Caco-2 (cell line): ENCODE data around the gene ENDOV. TPM values are rescaled to one million over a fixed set of nuclear protein-coding genes. Genes with fewer than 3 reads are reported as not detected.

Source experiments
- BruUV-seq: library from RNA; stranded (reverse); fragments of 400-500 nt; replicated peaks from 2 replicates; lab custom pipeline; 2021; lab: Mats Ljungman, UMichigan
- CTCF ChIA-PET: fragments of 300-600 bp; sonication (Branson Sonifier 250); formaldehyde crosslinking; loops from one replicate; lab custom pipeline; 2022; ENCODE audit warnings: antibody characterized with exemption; lab: Charles Lee
- POLR2A ChIA-PET: fragments of 300-600 bp; sonication (Branson Sonifier 250); formaldehyde crosslinking; loops from one replicate; lab custom pipeline; 2022; ENCODE audit warnings: antibody characterized with exemption; lab: Charles Lee
- DNase-seq, 2 experiments: peaks; one replicate each; pipeline versions ENCODE4 v3.0.0 to v3.0.0-alpha.2; 2020 to 2022
- H3K27me3 ChIP-seq: replicated peaks from 2 replicates; pipeline ENCODE4 v1.6.0; 2011; ENCODE audit warnings: low read length; ENCODE audit not compliant: control insufficient read depth, insufficient read depth
- H3K36me3 ChIP-seq: 2 replicates; pipeline ENCODE4 v1.5.1; 2011; ENCODE audit warnings: low read length; ENCODE audit not compliant: control insufficient read depth, insufficient read depth
- H3K4me1 ChIP-seq: fragments of 250-450 bp; sonication (Bioruptor Pico); 2 replicates; pipeline ENCODE4 v1.5.1; 2020; ENCODE audit warnings: mild to moderate bottlenecking
- H3K4me3 ChIP-seq: 2 replicates; pipeline ENCODE4 v1.5.1; 2011; ENCODE audit warnings: low read depth, mild to moderate bottlenecking, control low read depth, low read length
- H3K9me3 ChIP-seq: fragments of 250-450 bp; sonication (Bioruptor Pico); 2 replicates; pipeline ENCODE4 v1.5.1; 2020; ENCODE audit warnings: mild to moderate bottlenecking, moderate library complexity
- H3K27ac Mint-ChIP-seq: one replicate; pipeline ENCODE4 v1.8.0; 2022; ENCODE audit warnings: mixed read lengths; ENCODE audit not compliant: unreplicated experiment
- H3K27me3 Mint-ChIP-seq: one replicate; pipeline ENCODE4 v1.8.0; 2022; ENCODE audit warnings: mixed read lengths; ENCODE audit not compliant: insufficient read depth, unreplicated experiment
- H3K36me3 Mint-ChIP-seq: one replicate; pipeline ENCODE4 v1.8.0; 2022; ENCODE audit warnings: mild to moderate bottlenecking, mixed read lengths; ENCODE audit not compliant: insufficient read depth, unreplicated experiment
- H3K4me1 Mint-ChIP-seq: one replicate; pipeline ENCODE4 v1.8.0; 2022; ENCODE audit warnings: low read depth, mixed read lengths; ENCODE audit not compliant: unreplicated experiment
- H3K4me3 Mint-ChIP-seq: one replicate; pipeline ENCODE4 v1.8.0; 2022; ENCODE audit warnings: mild to moderate bottlenecking, moderate library complexity, mixed read lengths; ENCODE audit not compliant: unreplicated experiment
- H3K9me3 Mint-ChIP-seq: one replicate; pipeline ENCODE4 v1.8.0; 2022; ENCODE audit warnings: mixed read lengths; ENCODE audit not compliant: unreplicated experiment
- intact Hi-C: fragments of 100-400 bp; cut with micrococcal nuclease; formaldehyde crosslinking; loops from one replicate; pipeline ENCODE4 v1.10.0; 2022; ENCODE audit not compliant: unreplicated experiment
- total RNA-seq: library from RNA; stranded (reverse); gene quantifications from 2 replicates; pipeline ENCODE4 v1.2.3, GENCODE V29; 2022
- TF ChIP-seq, protein P1 (sequence below), 2 experiments: fragments of 200-600 bp in 1 of 2; IDR thresholded peaks; 1 replicate in 1 of 2; 2 replicates in 1 of 2; pipeline versions ENCODE4 v1.5.1 to v1.8.0; 2011 to 2022; ENCODE audit warnings: antibody characterized with exemption in 1 of 2, control low read depth in 1 of 2, inconsistent platforms in 1 of 2, low read depth in 1 of 2, low read length in 1 of 2, mild to moderate bottlenecking in 1 of 2, moderate library complexity in 1 of 2; ENCODE audit not compliant: insufficient read depth in 1 of 2, severe bottlenecking in 1 of 2, unreplicated experiment in 1 of 2

ENDOV gene
- total RNA-seq, 1 experiment from 2014 or later, result 21.5 TPM

DNA sequence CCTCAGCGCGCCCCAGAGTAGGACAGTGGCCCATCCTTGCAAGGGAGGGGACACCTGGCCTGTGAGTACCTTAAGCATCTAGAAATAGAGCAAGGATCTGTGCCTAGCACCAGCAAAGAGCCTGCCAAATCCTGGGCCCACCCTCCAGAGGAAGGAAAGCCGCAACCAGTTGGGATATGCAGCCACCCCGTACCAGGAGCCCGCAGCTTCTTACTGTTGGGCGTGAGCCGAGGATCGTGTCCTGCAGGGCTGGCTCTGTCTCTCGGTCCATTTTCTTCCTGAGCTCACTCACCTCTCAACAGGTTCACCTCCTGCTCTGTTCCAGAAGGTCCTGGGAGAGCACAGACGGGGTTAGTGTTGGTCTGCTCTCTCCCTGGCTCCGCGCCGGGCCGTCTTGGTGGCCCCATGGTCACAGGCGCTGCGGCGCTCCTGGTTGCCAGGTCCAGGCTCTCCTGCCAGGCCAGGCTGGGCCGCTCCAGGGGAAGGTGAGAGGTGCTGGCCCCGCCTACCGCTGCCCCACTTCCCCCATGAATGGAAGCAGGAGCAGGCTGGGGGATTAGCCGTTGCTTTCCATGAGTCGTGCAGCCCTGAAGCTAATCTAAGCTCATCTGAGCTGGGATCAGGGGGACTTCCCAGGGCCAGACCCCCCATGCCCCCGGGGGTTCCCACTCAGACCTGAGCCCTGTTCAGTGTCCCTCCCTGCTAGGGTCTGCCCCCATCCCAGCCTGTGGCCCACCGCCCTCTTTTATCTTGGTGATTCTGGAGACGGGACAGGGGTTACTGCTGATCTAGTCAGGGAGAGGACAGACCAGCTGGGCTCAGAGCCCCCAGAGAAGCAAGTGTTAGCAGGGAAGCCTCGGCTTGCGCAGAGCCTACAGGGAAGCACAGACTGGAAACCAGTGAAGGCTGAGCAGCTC lies 12.7 kb downstream of the ENDOV start:
- BruUV-seq, result no TSS peak
- POLR2A ChIA-PET, result interaction anchor here (0.5 kb wide), 1 partner anchor 143 kb away, joined by 3 read pairs; no protein-coding TSS in a partner anchor

DNA sequence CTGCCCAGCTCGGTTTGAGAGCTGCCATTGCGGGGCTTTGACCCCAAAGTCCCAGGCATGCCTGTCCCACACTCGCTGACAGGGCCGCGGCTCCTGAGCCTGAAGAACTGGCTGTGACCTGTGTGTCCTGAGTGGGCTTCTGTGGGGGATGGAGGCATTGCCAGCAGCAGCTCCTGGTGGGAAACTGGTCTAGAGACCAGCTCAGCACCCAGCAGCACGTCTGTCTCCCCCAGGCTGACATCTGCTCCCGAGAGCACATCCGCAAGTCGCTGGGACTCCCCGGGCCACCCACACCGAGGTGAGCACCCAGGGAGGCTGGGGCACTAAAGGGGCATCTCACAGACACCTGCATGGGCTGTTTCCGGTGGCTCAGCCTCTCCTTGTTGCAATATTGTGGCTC lies 13.4 kb downstream of the ENDOV start:
- Mint-ChIP-seq H3K4me3 (no peak overlapping the region), H3K27ac (no peak overlapping the region), H3K4me1 (no peaks in the 10 kb centered on the region), H3K27me3 (peaks cover 6% of the 10 kb centered on the region), H3K9me3 (no peaks in the 10 kb centered on the region), H3K36me3 (peaks cover 10% of the 10 kb centered on the region)
- TF ChIP-seq, protein P1, sequence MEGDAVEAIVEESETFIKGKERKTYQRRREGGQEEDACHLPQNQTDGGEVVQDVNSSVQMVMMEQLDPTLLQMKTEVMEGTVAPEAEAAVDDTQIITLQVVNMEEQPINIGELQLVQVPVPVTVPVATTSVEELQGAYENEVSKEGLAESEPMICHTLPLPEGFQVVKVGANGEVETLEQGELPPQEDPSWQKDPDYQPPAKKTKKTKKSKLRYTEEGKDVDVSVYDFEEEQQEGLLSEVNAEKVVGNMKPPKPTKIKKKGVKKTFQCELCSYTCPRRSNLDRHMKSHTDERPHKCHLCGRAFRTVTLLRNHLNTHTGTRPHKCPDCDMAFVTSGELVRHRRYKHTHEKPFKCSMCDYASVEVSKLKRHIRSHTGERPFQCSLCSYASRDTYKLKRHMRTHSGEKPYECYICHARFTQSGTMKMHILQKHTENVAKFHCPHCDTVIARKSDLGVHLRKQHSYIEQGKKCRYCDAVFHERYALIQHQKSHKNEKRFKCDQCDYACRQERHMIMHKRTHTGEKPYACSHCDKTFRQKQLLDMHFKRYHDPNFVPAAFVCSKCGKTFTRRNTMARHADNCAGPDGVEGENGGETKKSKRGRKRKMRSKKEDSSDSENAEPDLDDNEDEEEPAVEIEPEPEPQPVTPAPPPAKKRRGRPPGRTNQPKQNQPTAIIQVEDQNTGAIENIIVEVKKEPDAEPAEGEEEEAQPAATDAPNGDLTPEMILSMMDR (IDR thresholded peaks at IDR 0.05; ENCODE audit: insufficient read depth in 1 of 2, low read depth in 1 of 2, low read length in 1 of 2, severe bottlenecking in 1 of 2, unreplicated experiment in 1 of 2), result no peak
- POLR2A ChIA-PET, result no interaction called here
- H3K4me3 ChIP-seq, result no peak overlapping the region
- no peaks in the 10 kb centered on the region for H3K27me3 ChIP-seq
- no peaks in the 10 kb centered on the region for H3K9me3 ChIP-seq
- H3K4me1 ChIP-seq, result no peaks in the 10 kb centered on the region
- no peak for DNase-seq
- CTCF ChIA-PET, result no interaction called here
- intact Hi-C loops, result no loop called here
- no TSS peak for BruUV-seq
- no peaks in the 10 kb centered on the region for H3K36me3 ChIP-seq

More for the DNA sequence above, 12.7 kb downstream of the ENDOV start:
- CTCF ChIA-PET, result interaction anchor here (0.5 to 1.5 kb wide), 22 partner anchors 10 to 707 kb away, joined by 3 to 17 read pairs (median 3); partner anchors contain the start of gene NPTX1
- H3K4me3 ChIP-seq, result no peak overlapping the region
- TF ChIP-seq, protein P1 (IDR thresholded peaks at IDR 0.05; ENCODE audit: insufficient read depth in 1 of 2, low read depth in 1 of 2, low read length in 1 of 2, severe bottlenecking in 1 of 2, unreplicated experiment in 1 of 2), result no peak
- H3K36me3 Mint-ChIP-seq, result peaks cover 12% of the 10 kb centered on the region
- H3K4me3 Mint-ChIP-seq, result no peak overlapping the region
- no peaks in the 10 kb centered on the region for H3K4me1 ChIP-seq
- H3K36me3 ChIP-seq, result no peaks in the 10 kb centered on the region
- no peaks in the 10 kb centered on the region for H3K9me3 Mint-ChIP-seq
- no peaks in the 10 kb centered on the region for H3K9me3 ChIP-seq
- H3K27ac Mint-ChIP-seq, result no peak overlapping the region
- intact Hi-C loops, result loop anchor here (1.0 kb wide), 2 partner anchors 148 to 223 kb away; no protein-coding TSS in a partner anchor
- DNase-seq, result no peak
- peaks cover 6% of the 10 kb centered on the region for H3K27me3 Mint-ChIP-seq
- H3K4me1 Mint-ChIP-seq, result no peaks in the 10 kb centered on the region
- no peaks in the 10 kb centered on the region for H3K27me3 ChIP-seq

DNA sequence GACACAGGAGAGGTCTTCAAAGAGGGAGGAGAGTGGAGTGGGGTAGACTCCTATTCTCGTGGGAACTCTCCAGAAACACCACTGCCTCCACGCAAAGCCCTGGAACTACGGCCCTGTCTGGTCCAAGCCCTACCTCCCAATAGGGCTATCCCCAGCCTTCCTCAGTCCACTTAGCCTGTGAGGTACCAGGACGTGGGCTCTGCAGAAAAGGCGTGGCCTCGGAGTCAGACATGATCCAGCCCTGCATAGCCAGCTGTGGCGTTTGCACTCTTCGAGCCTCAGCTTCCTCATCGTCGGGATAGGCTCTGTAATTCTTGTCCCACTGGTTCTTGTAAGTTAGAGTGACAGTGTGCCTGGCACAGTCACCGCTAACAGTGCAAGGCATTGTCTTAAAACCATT lies 13.8 kb downstream of the ENDOV start:
- no peak for DNase-seq
- H3K27me3 Mint-ChIP-seq, result peaks cover 6% of the 10 kb centered on the region
- CTCF ChIA-PET, result no interaction called here
- H3K36me3 Mint-ChIP-seq, result peaks cover 7% of the 10 kb centered on the region
- H3K4me1 ChIP-seq, result no peaks in the 10 kb centered on the region
- H3K27me3 ChIP-seq, result no peaks in the 10 kb centered on the region
- no peak overlapping the region for H3K4me3 ChIP-seq
- no peaks in the 10 kb centered on the region for H3K9me3 Mint-ChIP-seq
- no peaks in the 10 kb centered on the region for H3K4me1 Mint-ChIP-seq
- no peak overlapping the region for H3K27ac Mint-ChIP-seq
- H3K9me3 ChIP-seq, result no peaks in the 10 kb centered on the region
- H3K36me3 ChIP-seq, result no peaks in the 10 kb centered on the region
- POLR2A ChIA-PET, result no interaction called here
- no TSS peak for BruUV-seq
- H3K4me3 Mint-ChIP-seq, result no peak overlapping the region
- TF ChIP-seq, protein P1 (IDR thresholded peaks at IDR 0.05; ENCODE audit: insufficient read depth in 1 of 2, low read depth in 1 of 2, low read length in 1 of 2, severe bottlenecking in 1 of 2, unreplicated experiment in 1 of 2), result no peak
- intact Hi-C loops, result no loop called here
